Panc1 (cell line): ENCODE measurements around the gene PMPCB.

Experiments
- POLR2AphosphoS5 ChIP-seq: IDR thresholded peaks from 2 replicates; pipeline ENCODE4 v1.6.1; 2012; ENCODE audit warnings: mild to moderate bottlenecking, low read depth, low read length, moderate library complexity
- SIN3A ChIP-seq: IDR thresholded peaks from 2 replicates; pipeline ENCODE4 v1.6.1; 2012; ENCODE audit warnings: low read depth, mild to moderate bottlenecking, low read length, moderate library complexity, borderline replicate concordance; ENCODE audit not compliant: insufficient read depth
- TCF7L2 ChIP-seq: IDR thresholded peaks from 2 replicates; pipeline ENCODE4 v1.6.1; 2011; ENCODE audit warnings: mild to moderate bottlenecking, low read depth, low read length, inconsistent platforms
- TF ChIP-seq, protein P1 (sequence below): fragments of 450-650 bp; IDR thresholded peaks from 2 replicates; pipeline ENCODE4 v1.5.1; 2017; ENCODE audit warnings: mild to moderate bottlenecking
- TF ChIP-seq, protein P2 (sequence below), 2 experiments: IDR thresholded peaks; 2 replicates each; pipeline ENCODE4 v1.6.1; 2011 to 2012; ENCODE audit warnings: low read depth in 2 of 2, control low read depth in 1 of 2, low read length in 1 of 2, mild to moderate bottlenecking in 1 of 2, moderate library complexity in 1 of 2; ENCODE audit not compliant: insufficient read depth in 1 of 2

DNA sequence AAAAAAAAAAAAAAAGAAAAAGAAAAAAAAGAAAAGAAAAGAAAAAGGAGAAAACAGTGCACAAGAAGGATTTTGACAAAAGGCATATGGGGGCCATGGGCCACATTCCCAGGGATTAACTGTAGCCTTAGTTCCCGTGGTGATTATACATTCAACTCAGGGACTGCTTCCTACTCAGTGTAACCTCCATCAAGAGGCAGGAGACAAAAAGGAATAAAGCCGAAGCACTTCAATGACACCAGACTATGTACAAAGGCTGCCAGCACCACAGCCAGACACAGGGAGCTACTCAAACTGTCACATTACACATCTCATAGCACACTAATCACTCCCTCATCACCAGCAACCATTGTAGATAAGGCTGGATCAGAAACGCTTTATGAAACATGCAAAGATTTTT is 5.1 kb upstream of the PMPCB start:
- TF ChIP-seq, protein P1, sequence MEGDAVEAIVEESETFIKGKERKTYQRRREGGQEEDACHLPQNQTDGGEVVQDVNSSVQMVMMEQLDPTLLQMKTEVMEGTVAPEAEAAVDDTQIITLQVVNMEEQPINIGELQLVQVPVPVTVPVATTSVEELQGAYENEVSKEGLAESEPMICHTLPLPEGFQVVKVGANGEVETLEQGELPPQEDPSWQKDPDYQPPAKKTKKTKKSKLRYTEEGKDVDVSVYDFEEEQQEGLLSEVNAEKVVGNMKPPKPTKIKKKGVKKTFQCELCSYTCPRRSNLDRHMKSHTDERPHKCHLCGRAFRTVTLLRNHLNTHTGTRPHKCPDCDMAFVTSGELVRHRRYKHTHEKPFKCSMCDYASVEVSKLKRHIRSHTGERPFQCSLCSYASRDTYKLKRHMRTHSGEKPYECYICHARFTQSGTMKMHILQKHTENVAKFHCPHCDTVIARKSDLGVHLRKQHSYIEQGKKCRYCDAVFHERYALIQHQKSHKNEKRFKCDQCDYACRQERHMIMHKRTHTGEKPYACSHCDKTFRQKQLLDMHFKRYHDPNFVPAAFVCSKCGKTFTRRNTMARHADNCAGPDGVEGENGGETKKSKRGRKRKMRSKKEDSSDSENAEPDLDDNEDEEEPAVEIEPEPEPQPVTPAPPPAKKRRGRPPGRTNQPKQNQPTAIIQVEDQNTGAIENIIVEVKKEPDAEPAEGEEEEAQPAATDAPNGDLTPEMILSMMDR, result no peak
- TF ChIP-seq SIN3A (no peak), POLR2AphosphoS5 (no peak), TCF7L2 (no peak)
- TF ChIP-seq, protein P2, sequence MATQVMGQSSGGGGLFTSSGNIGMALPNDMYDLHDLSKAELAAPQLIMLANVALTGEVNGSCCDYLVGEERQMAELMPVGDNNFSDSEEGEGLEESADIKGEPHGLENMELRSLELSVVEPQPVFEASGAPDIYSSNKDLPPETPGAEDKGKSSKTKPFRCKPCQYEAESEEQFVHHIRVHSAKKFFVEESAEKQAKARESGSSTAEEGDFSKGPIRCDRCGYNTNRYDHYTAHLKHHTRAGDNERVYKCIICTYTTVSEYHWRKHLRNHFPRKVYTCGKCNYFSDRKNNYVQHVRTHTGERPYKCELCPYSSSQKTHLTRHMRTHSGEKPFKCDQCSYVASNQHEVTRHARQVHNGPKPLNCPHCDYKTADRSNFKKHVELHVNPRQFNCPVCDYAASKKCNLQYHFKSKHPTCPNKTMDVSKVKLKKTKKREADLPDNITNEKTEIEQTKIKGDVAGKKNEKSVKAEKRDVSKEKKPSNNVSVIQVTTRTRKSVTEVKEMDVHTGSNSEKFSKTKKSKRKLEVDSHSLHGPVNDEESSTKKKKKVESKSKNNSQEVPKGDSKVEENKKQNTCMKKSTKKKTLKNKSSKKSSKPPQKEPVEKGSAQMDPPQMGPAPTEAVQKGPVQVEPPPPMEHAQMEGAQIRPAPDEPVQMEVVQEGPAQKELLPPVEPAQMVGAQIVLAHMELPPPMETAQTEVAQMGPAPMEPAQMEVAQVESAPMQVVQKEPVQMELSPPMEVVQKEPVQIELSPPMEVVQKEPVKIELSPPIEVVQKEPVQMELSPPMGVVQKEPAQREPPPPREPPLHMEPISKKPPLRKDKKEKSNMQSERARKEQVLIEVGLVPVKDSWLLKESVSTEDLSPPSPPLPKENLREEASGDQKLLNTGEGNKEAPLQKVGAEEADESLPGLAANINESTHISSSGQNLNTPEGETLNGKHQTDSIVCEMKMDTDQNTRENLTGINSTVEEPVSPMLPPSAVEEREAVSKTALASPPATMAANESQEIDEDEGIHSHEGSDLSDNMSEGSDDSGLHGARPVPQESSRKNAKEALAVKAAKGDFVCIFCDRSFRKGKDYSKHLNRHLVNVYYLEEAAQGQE (IDR thresholded peaks at IDR 0.05; ENCODE audit: insufficient read depth in 1 of 2, low read depth in 2 of 2, low read length in 1 of 2), result no peak
